Prostate gland (tissue), 2 donors: ENCODE data around the gene ARHGEF28. TPM values are rescaled to one million over a fixed set of nuclear protein-coding genes. Genes with fewer than 3 reads are reported as not detected.

Experiments used
- DNase-seq: peaks from one replicate; pipeline ENCODE4 v3.0.0-alpha.2; 2019; ENCODE audit warnings: low spot score
- H3K27ac ChIP-seq, 2 donors: fragments of 200-600 bp; sonication (generic); 2 replicates each; pipeline ENCODE4 v1.5.1; 2017 to 2019
- H3K27me3 ChIP-seq: fragments of 200-600 bp; sonication (generic); replicated peaks from 2 replicates; pipeline ENCODE4 v1.5.1; 2019; ENCODE audit not compliant: insufficient read depth
- H3K36me3 ChIP-seq, 2 donors: fragments of 200-600 bp; sonication (generic); 1 replicate in 1 of 2; 2 replicates in 1 of 2; pipeline versions ENCODE4 v1.5.1 to v1.8.1; 2017 to 2019
- H3K4me1 ChIP-seq: fragments of 200-600 bp; sonication (generic); replicated peaks from 2 replicates; pipeline ENCODE4 v1.5.1; 2019
- H3K4me3 ChIP-seq, 2 donors: fragments of 200-600 bp; sonication (generic); 2 replicates each; pipeline ENCODE4 v1.5.1; 2017 to 2019
- H3K9me3 ChIP-seq: fragments of 200-600 bp; sonication (generic); 2 replicates; pipeline ENCODE4 v1.5.1; 2017
- POLR2A ChIP-seq: fragments of 450-650 bp; IDR thresholded peaks from one replicate; pipeline ENCODE4 v1.6.1; 2016; ENCODE audit warnings: antibody characterized with exemption, mild to moderate bottlenecking
- POLR2AphosphoS5 ChIP-seq: sonication (generic); formaldehyde crosslinking; IDR thresholded peaks from one replicate; pipeline ENCODE4 v1.6.1; 2017; ENCODE audit warnings: antibody characterized with exemption
- WGBS: methylation state at CpG from one replicate; pipeline ENCODE4 v1.1.5; 2018; 5-methylcytosine and 5-hydroxymethylcytosine counted together
- intact Hi-C: fragments of 100-400 bp; cut with DNase I; formaldehyde crosslinking; loops from one replicate; pipeline ENCODE4 v1.14.2; 2022
- total RNA-seq, 2 donors: library from RNA; depleted of rRNA; stranded (reverse); fragments of >200 nt; gene quantifications; one replicate each; pipeline ENCODE4 v1.1.0, GENCODE V29; 2016
- TF ChIP-seq, protein P1 (sequence below), 4 experiments: fragments of 200-600 bp in 2 of 4; fragments of 450-650 bp in 2 of 4; sonication (generic) in 2 of 4; IDR thresholded peaks; 1 replicate in 3 of 4; 2 replicates in 1 of 4; pipeline ENCODE4 v1.5.1; 2016 to 2019; ENCODE audit warnings: antibody characterized with exemption in 4 of 4, mild to moderate bottlenecking in 2 of 4, moderate library complexity in 2 of 4

ARHGEF28 gene
- total RNA-seq, 2 donors from 2014 or later: 18.9 to 28.3 TPM

- no peaks in the 10 kb centered on the region for H3K4me1 ChIP-seq
- no peaks in the 10 kb centered on the region for H3K36me3 ChIP-seq
- TF ChIP-seq, protein P1, sequence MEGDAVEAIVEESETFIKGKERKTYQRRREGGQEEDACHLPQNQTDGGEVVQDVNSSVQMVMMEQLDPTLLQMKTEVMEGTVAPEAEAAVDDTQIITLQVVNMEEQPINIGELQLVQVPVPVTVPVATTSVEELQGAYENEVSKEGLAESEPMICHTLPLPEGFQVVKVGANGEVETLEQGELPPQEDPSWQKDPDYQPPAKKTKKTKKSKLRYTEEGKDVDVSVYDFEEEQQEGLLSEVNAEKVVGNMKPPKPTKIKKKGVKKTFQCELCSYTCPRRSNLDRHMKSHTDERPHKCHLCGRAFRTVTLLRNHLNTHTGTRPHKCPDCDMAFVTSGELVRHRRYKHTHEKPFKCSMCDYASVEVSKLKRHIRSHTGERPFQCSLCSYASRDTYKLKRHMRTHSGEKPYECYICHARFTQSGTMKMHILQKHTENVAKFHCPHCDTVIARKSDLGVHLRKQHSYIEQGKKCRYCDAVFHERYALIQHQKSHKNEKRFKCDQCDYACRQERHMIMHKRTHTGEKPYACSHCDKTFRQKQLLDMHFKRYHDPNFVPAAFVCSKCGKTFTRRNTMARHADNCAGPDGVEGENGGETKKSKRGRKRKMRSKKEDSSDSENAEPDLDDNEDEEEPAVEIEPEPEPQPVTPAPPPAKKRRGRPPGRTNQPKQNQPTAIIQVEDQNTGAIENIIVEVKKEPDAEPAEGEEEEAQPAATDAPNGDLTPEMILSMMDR (IDR thresholded peaks at IDR 0.05): no peak
- DNase-seq: no peak
- 87% methylated on average over 5 of the region's 5 CpGs for WGBS
- no peaks in the 10 kb centered on the region for H3K27me3 ChIP-seq
- H3K9me3 ChIP-seq: no peaks in the 10 kb centered on the region
- intact Hi-C loops: no loop called here
- H3K4me3 ChIP-seq: no peak overlapping the region
- no peak overlapping the region for H3K27ac ChIP-seq
These were observed 190.8 kb downstream of the ARHGEF28 start for GRCh38 chr5:73816656-73817420.

DNA sequence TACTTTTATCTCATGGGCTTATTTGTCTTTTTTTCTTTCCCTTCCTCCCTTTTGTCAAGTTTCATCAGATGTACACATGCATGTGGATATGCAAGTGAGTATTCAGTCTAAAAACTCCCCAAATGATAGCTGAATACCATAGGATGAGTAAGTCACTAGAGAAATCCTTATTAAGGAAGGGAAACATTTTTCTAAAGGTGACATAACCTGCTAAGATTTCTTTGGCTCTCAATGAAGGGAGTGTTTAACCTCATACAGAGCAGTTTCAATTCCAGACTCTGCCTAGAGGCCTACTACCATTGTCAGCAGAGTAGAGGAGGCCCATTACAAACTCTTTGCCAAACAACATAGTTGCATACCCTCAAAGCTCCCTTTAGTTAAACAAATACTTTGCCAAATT is 192.4 kb downstream of the ARHGEF28 start:
- TF ChIP-seq POLR2AphosphoS5: no peak
- TF ChIP-seq POLR2A: no peak
- TF ChIP-seq, protein P1 (IDR thresholded peaks at IDR 0.05): no peak
- no peaks in the 10 kb centered on the region for H3K9me3 ChIP-seq
- H3K4me3 ChIP-seq: no peak overlapping the region
- DNase-seq: no peak
- no peak overlapping the region for H3K27ac ChIP-seq
- H3K36me3 ChIP-seq: no peaks in the 10 kb centered on the region
- no peaks in the 10 kb centered on the region for H3K4me1 ChIP-seq
- intact Hi-C loops: no loop called here
- no peaks in the 10 kb centered on the region for H3K27me3 ChIP-seq

- H3K4me3 ChIP-seq: no peak overlapping the region
- no peak for DNase-seq
- H3K36me3 ChIP-seq: no peaks in the 10 kb centered on the region
- intact Hi-C loops: no loop called here
- no peaks in the 10 kb centered on the region for H3K4me1 ChIP-seq
- no peaks in the 10 kb centered on the region for H3K27me3 ChIP-seq
- WGBS: 91% methylated on average over 2 of the region's 2 CpGs
- no peak overlapping the region for H3K27ac ChIP-seq
- TF ChIP-seq POLR2AphosphoS5: no peak
- TF ChIP-seq POLR2A: no peak
- TF ChIP-seq, protein P1 (IDR thresholded peaks at IDR 0.05): no peak
- no peaks in the 10 kb centered on the region for H3K9me3 ChIP-seq
These were observed 194.3 kb downstream of the ARHGEF28 start for GRCh38 chr5:73820326-73820725.

GRCh38 chr5:73821003-73821402 is 195.0 kb downstream of the ARHGEF28 start:
- no peak for DNase-seq
- intact Hi-C loops: no loop called here
- H3K4me3 ChIP-seq: no peak overlapping the region
- WGBS: 90% methylated on average over 4 of the region's 4 CpGs
- no peak overlapping the region for H3K27ac ChIP-seq
- no peaks in the 10 kb centered on the region for H3K36me3 ChIP-seq
- H3K4me1 ChIP-seq: no peaks in the 10 kb centered on the region
- TF ChIP-seq POLR2A (no peak), POLR2AphosphoS5 (no peak)
- TF ChIP-seq, protein P1 (IDR thresholded peaks at IDR 0.05): no peak
- H3K27me3 ChIP-seq: no peaks in the 10 kb centered on the region
- H3K9me3 ChIP-seq: no peaks in the 10 kb centered on the region

DNA sequence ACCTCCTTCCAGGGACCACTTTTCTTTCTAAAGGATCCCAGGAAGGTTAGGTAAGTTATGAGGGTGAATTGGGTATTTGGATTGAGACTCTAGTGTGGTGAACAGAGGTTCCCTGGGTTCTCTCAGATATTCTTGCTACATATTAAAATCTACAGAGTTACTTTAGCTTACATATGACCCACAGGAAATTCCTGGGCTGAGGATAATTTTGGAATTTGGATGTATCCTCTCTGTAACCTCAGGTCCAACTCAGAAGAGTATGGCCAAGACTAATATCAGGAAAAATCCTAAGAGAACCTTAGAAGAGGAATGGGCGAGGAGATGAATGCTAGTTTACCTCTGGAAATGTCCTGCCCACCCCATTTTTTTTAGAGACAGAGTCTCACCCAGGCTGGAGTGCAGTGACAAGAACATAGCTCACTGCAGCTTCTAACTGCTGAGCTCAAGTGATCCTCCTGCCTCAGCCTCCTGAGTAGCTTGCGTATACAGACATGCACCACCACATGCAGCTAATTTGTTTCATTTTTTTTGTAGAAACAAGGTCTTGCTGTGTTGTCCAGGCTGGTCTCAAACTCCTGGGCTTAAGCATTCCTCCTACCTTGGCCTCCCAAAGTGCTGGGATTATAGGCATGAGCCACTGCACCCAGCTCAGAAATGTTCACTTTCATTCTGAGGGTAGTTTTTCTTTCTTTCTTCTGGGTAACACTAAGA is 196.4 kb downstream of the ARHGEF28 start:
- DNase-seq: no peak
- 98% methylated on average over 2 of the region's 2 CpGs for WGBS
- no peak overlapping the region for H3K27ac ChIP-seq
- TF ChIP-seq, protein P1 (IDR thresholded peaks at IDR 0.05): no peak
- TF ChIP-seq POLR2A (no peak), POLR2AphosphoS5 (no peak)
- no peaks in the 10 kb centered on the region for H3K9me3 ChIP-seq
- H3K4me3 ChIP-seq: no peak overlapping the region
- intact Hi-C loops: no loop called here
- no peaks in the 10 kb centered on the region for H3K4me1 ChIP-seq
- no peaks in the 10 kb centered on the region for H3K27me3 ChIP-seq
- H3K36me3 ChIP-seq: no peaks in the 10 kb centered on the region
